Putamen (tissue), 1 donor: ENCODE measurements around the gene CIRBP.
"Not testable (repeated sequence)": the region's sequence is repeated elsewhere in the genome, so short reads cannot be mapped to it uniquely, and the experiment has no call there.

Experiments used
- DNase-seq: peaks from one replicate; pipeline ENCODE4 v3.0.0-alpha.2; 2016; ENCODE audit warnings: low spot score

Gene CIRBP

GRCh38 chr19:1244693-1245451, 24.3 kb upstream of the CIRBP start:
- no peak for DNase-seq

GRCh38 chr19:1245494-1246264, 23.5 kb upstream of the CIRBP start:
- no peak for DNase-seq

GRCh38 chr19:1246265-1247087, 22.7 kb upstream of the CIRBP start:
- DNase-seq, result not testable (repeated sequence)

- no peak for DNase-seq
Observed at GRCh38 chr19:1247748-1248138, 21.4 kb upstream of the CIRBP start.

GRCh38 chr19:1248139-1248785, 20.9 kb upstream of the CIRBP start, which contains the start of gene MIDN:
Gene MIDN, plus strand, starts transcription at chr19:1248583. Its CDS starts 1,714 bp downstream, at chr19:1250297.
- peak; percentile 42 for DNase-seq

- DNase-seq, result no peak
Observed at GRCh38 chr19:1248786-1249297, 20.3 kb upstream of the CIRBP start.

- peak; percentile 95 for DNase-seq
Observed at GRCh38 chr19:1249298-1249989, 19.7 kb upstream of the CIRBP start.

- DNase-seq, result no peak
Observed at GRCh38 chr19:1249990-1250436, 19.1 kb upstream of the CIRBP start.

- DNase-seq, result peak; percentile 84
Observed at GRCh38 chr19:1250437-1251260, 18.5 kb upstream of the CIRBP start.

GRCh38 chr19:1251330-1252220, 17.6 kb upstream of the CIRBP start:
- no peak for DNase-seq

- peak; percentile 91 for DNase-seq
Observed at GRCh38 chr19:1252221-1252820, 16.8 kb upstream of the CIRBP start.

- DNase-seq, result peak; percentile 95
Observed at GRCh38 chr19:1252821-1253513, 16.2 kb upstream of the CIRBP start.

GRCh38 chr19:1253514-1254080, 15.5 kb upstream of the CIRBP start:
- no peak for DNase-seq

- no peak for DNase-seq
Observed at GRCh38 chr19:1254081-1254527, 15.0 kb upstream of the CIRBP start.

- DNase-seq, result no peak
Observed at GRCh38 chr19:1254530-1255185, 14.5 kb upstream of the CIRBP start.

- peak; percentile 94 for DNase-seq
Observed at GRCh38 chr19:1255186-1256161, 13.7 kb upstream of the CIRBP start.
